ENCODE measurements around the gene HSF4.

HSF4 gene

DNA sequence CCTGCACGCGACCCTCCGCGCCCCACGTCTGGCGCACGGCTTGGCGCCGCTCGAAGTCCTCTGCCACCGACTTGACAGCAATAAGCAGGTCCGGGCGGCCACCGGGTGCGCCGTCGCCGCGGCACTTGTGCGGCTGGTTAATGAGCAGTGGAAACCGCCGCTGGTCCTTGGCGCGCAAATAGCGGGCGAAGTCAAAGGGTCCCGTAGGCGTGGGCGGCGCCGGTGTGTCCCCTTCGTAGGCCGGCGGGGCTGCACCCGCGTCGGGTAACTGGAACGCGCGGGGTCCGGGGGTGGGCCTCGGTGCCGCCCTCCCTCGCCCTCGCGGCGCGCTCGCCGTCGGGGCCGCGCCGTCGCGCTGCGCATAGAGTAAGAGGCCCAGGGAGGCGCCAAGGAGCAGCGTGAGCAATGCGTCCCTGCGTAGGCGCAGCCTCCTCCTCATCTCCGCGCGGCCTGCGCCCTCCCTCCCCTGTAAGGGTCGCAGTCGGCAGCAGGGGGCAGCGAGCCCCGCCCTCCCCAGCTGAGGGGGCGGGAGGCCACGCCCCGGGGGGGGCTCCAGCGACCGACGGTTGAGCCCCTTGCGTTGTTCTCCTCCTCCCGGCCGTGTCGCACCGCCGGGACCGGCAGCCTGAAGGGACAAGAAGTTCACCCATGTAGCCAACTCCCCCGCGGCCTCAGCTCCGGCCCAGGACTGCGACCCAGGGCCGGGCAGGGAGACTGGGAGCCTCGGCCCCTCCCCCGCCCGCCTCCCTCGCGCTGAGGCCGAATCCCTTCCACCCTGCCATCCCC is 14.3 kb upstream of the HSF4 start:
- peak overlapping the region; percentile 54 for H3K4me3 ChIP-seq (ENCODE audit: low read depth, low read length)

DNA sequence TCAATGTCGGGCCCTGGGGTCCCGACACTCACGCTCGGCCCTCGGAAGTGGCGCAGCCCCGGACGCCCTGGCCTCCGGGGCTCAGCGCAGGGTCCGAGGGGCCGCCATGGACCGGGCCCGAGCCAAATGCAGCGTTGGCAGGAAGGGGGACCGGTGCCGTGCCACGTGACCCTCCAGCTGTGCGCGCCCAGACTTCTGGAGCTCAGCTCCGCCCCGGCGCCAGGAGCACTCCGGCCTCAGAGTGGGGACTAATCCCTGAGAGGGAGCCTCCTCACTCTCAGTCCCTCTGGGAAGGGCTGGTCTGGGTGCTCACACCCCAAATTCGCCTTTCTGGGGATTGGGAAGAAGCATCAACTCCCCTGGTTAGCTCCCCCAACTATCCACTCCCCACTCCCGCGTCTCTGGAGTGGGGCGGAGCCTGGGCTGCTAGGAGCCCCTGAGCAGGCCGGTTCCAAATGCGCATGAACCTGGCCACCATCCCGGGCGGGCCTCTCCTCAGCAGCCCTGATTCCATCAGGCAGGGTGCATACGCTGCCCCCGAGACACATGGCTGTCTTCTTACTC is 13.6 kb upstream of the HSF4 start, which contains the start of gene B3GNT9:
TSS of gene B3GNT9 (minus strand) at position 166 of the 564 bp plus-strand sequence. CDS start 513 bp downstream, outside the sequence.
- H3K4me3 ChIP-seq (ENCODE audit: low read depth, low read length) = peak within 1 kb of the TSS; percentile 54

DNA sequence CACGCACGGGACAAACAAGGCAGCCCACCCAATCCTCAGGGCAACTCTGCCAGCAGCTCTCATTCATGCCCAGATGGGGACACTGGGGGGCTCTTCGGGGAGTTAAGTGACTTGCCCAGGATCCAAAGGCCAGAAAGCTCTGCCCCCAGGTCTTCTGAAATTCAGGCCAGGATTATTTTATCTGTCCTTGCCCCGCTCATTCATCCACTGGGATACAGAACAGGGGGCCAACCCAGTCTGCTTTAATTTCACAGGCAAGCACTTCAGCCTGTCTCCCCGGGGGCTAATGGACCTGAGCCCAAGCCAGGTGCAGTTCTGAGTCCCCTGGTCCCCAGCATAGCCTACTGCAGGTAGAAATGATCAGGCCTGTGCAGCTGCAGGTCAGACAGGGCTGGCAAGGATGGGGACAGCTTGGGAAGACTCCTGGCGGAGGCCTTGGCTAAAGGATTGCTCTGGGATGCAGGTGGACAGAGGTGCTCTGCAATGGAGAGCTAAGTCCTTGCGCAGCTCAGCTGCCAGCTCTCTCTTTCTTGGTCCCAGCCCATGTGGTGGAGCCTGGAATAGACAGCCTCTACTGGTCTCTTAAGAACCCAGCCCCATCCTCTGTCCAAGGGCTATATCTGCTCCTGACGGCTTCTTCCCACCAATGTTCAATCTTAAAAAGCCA is 13.0 kb upstream of the HSF4 start:
- H3K4me3 ChIP-seq (ENCODE audit: low read depth, low read length) = no peak overlapping the region

DNA sequence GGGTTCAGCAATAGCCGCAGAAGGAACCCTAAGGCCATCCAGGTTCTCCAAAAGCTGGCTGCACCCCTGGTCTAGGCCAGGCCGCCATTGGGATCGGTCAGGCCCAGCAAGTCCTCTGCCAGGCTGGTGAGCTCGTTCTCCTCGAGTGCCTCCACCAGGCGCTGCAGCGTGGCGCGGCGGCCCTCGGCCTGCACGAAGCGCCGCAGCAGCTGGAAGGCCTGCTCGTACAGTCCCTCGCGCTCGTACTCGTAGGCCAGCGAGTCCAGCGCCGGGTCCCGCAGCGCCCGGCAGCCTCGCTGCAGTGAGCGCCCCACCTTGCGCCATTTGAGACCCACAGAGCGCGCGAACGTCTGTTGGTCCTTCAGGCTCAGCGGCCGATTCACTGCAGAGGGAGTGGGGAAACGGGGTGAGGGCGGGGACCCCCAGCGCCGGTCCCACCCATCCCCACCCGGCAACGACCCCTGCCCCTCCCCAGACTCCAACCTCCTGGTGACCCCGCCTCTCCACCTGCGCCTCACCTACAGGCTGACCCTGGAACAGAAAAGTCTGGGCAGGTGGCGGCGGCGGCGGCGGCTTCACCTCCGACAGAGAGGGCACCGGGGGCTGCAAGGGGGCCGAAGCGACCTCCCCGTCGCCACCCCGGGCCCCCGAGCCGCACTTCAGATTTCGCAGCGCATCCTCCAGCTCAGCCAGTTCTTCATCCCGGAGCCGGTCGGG is 9.8 kb upstream of the HSF4 start:
- H3K4me3 ChIP-seq (ENCODE audit: low read depth, low read length) = no peak overlapping the region

DNA sequence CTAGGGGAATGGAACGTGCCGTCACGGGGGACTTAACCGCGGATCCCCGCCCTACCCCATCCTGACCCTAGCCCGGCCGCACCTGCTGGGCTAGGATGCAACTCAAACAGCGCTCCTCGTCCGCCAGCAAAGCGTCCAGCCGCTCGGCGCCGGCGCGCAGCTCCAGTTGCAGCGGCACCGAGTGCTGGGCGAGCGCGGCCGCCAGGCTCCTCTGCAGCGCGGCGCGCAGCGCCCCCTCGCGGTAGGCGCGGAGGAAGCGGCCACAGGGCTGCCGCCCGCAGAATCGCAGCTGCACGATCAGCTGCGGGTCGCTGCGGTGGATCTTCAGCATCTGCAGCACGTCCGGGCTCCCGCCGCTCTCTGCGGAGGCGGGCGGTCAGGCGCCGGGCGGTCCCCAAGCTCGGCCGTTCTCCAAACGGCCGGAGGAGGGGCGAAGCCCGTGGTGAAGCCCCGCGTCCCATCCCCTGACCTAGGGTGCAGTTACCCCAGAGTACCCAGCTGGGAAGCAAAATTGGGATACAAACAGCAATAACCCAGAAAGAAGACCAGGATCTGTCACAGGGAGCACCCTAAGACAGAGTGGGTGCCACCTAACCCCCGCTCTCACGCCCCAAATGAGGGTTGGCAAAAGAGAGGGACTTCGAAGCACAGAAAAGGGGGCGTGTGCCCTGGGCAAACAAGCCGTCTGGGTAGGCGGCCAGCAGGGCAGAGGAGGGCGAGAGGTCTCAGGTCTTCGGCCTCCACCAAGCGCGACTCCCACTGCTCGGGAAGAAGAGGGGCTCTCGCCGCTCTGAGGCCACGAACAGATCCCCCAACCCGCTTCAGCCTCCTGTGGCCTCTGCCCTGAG is 9.0 kb upstream of the HSF4 start:
- no peak overlapping the region for H3K4me3 ChIP-seq (ENCODE audit: low read depth, low read length)

DNA sequence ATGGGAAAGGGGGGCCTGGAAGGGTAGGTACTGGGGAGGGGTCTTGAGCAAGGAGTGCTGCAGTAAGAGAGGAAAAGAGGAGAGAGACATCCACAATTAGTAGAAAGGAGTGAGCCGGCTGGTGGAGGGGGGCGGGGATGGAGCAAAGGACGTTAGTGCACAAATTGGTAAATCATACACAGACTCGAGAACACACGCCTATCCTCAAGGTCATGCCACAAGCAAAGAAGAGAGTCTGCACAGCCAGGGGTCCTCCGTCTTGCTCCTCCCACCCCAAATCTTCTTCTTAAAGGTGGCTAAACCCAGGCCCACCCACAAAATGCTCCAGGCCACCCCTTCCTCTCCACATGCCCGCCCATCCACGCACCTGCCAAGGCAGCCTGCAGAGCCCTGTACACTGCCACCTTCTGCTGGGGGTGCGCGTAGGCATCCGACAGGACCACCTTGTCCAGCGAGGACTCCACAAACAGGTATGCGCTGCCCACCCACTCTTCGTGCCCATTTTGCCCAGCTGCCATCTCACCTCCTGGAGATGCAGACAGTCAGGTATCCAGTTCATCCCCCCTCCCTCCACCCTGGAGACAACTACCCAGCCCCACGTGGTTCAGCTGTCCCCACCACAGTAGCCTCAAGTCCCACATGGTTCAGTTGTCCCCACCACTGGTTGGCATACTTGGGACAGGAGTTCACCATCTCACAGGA is 8.3 kb upstream of the HSF4 start:
- no peak overlapping the region for H3K4me3 ChIP-seq (ENCODE audit: low read depth, low read length)

DNA sequence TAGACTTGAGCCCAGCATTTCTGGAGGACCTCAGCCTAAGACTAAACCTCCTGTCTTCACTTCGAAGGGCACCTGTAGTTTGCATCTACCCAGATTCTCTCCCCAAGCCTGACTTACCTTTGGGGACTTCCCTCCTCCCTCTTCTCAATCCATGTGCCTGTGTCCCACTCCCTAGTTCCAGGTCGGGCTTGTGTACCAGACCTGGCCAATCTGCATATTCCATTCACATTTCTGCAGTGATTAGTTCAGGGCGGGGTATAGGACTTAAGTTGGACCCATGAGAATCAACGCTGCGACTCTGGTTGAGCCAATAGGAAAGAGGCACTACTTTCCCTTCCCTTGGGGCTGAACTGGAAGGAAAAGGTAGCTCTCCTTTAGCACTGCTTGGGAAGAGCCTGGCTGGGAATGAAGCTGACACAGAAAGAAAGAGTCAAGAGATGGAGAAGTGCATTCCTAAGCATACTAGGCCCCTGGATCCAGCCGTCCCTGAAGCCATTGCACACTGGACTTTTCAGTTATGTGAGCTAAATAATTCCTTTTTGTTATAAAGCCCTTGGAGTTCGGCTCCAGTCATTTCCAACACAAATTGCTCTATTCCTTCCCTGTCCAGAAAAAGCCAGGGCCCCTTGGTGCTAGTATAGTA is 7.3 kb upstream of the HSF4 start:
- H3K4me3 ChIP-seq (ENCODE audit: low read depth, low read length) = no peak overlapping the region

DNA sequence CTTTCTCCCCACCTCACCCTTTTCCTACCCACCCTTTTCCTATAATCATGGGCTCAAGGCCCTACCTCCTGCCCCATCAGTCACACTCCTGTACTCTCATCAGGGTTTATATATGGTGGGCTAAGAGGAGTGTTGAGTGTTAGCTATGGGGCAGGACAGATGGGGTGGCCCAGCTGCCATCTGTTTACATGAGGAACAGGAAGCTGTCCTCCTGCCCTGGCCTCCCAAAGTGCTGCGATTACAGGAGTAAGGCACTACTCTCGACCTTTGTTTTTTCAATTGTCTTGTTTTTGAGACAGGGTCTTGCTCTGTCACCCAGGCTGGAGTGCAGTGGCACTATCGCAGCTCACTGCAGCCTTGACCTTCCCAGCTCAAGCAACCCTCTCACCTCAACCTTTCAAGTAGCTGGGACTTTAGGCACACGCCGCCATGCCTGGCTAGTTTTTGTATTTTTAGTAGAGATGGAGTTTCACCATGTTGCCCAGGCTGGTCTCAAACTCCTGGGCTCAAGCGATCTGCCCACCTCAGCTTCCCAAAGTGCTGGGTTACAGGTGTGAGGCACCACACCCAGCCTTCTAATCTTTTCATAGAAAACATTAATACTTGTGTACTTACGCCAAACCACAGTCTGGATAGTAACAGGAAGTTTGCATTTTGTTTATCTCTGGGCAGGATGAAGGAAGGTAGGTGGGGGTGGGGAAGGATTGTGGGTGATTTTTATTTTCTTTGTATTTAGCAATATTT is 6.5 kb upstream of the HSF4 start:
- H3K4me3 ChIP-seq (ENCODE audit: low read depth, low read length) = no peak overlapping the region

DNA sequence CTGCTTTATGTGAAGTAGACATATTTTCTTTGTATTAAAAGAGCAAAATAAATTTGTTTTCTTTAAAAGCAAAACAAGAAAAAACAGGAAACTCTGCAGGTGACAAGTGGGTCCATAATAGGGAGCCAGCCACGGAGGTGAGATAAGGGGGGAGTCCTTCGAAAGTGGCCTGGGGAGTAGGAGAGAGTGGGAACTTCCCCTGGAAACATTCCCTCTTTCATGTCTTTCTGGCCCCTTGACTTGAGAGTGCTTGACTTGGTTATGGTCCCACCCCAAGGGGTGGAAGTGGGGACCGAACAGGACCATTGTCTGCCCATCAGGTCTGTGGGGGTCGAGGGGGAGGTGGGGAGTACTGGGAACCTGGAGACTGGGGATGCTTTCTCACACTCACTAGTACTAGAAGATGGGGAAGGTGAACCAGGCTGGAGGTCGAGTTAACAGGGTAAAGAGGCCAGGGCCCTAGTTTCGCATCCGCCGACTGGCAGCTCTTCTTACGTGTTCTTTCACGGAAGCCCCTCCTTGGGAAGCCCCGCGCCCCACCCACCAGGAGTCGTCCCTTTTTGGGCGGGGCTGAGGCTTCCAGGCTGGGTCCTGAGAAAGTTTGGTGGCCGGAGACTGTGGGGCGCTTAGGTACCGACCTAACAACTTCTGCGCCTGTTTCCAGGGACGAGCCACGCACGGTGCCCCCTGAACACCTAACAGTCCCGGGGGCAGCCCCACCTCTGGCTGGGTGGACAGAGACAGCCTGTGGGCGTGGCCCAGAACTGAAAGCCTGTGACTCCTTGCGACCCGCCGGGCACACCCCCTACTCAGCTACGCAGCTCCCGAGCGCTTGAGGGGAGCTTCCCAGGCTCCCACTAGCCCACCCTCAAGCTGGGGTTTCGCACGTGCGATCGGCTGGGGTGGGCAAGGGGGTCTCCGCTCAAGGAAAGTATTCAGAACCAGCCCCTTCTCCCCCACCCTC is 5.6 kb upstream of the HSF4 start:
- H3K4me3 ChIP-seq (ENCODE audit: low read depth, low read length) = peak overlapping the region; percentile 36

DNA sequence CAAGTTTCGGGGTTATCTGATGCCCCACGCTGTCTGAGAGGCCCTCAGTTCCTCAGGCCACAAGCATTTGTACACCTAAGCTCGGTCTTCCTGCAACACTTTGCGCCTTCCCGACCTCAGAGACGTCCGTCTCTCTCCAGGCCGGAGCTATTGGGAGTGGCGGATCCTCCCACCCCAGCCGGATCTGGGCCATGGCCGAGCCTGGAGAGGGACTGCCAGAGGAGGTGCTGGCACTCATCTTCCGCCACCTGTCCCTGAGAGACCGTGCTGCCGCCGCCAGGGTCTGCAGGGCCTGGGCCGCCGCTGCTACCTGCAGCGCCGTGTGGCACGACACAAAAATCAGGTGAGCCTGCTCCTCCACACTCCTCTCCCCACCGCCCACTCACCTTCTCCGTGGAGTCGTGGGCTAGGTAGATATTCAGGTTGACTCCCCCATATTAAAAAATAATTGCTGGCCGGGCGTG is 2.9 kb upstream of the HSF4 start:
- H3K4me3 ChIP-seq (ENCODE audit: low read depth, low read length) = no peak overlapping the region

DNA sequence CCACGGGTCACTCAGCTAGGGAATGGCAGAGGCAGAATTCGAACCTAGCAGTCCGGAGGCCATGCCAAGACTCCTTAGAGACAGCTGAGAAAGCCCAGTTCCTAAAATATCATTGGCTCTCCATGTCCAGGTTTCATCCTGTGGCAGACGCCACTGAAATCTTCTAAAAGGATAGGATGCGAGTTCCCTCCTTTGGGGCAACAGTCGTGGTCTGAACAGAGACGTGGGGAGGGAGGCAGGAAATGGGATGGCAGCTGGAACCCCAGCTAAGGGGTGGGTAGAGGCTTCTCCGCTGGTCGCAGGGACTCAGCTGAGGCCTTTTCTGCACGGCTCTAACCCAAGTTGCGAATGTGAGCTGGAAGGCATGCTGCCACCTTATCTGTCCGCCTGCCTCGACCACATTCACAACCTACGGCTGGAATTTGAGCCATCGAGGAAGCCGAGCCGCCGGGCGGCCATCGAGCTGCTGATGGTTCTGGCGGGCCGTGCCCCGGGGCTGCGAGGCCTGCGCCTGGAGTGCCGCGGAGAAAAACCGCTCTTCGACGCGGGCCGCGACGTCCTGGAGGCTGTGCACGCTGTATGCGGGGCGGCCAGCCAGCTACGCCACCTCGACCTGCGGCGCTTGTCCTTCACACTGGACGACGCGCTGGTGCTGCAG is 1.9 kb upstream of the HSF4 start:
- no peak overlapping the region for H3K4me3 ChIP-seq (ENCODE audit: low read depth, low read length)

DNA sequence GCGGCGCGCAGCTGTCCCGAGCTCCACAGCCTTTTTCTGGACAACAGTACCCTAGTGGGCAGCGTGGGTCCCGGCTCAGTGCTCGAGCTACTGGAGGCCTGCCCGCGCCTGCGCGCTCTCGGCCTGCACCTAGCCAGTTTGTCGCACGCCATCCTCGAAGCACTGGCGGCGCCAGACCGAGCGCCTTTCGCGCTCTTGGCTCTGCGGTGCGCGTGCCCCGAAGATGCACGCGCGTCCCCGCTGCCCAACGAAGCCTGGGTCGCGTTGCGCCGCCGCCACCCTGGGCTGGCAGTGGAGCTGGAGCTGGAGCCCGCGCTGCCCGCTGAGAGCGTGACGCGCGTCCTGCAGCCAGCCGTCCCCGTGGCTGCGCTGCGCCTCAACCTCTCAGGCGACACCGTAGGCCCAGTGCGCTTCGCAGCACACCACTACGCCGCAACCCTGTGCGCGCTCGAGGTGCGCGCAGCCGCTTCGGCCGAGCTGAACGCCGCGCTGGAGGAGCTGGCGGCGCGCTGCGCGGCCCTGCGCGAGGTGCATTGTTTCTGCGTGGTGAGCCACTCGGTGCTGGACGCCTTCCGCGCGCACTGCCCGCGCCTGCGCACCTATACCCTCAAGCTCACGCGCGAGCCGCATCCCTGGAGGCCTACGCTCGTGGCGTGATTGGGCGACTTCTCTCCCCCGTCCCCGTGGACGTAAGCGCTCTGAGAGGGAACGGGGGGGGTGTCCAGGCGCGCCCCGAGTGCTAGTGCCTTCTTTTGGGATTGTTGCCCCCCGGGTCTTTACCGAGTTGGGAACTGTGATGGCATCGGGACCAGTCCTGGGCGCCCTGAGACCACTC is 1.2 kb upstream of the HSF4 start:
- H3K4me3 ChIP-seq (ENCODE audit: low read depth, low read length) = no peak overlapping the region

DNA sequence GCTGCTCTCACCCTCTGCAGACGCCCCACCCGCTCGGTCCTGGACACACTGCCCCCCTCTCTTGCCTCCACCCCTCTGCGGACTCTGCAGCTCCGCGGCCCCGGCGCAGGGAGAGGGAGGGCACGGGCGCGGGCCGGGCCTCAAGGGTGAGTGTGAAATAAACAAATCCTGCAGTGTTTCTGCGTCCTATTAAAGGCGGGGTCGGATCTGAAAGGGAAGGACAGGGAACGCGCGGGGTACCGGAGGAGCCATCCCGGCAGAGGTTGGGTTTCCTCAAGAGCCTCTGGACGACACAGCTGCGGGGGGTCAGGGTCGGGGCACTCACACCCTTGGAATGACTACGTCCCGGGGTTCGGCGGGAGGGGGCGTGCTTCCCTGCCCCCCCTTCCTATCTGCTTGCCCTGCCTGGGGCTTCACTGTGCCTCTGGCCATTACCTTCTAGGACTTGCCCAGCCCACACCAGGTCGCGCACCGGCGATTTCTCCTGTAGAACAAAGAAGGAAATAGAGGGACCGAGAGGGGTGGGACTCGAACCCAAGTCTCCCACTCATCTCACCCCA is 466 bp upstream of the HSF4 start:
- no peak overlapping the region for H3K4me3 ChIP-seq (ENCODE audit: low read depth, low read length)

DNA sequence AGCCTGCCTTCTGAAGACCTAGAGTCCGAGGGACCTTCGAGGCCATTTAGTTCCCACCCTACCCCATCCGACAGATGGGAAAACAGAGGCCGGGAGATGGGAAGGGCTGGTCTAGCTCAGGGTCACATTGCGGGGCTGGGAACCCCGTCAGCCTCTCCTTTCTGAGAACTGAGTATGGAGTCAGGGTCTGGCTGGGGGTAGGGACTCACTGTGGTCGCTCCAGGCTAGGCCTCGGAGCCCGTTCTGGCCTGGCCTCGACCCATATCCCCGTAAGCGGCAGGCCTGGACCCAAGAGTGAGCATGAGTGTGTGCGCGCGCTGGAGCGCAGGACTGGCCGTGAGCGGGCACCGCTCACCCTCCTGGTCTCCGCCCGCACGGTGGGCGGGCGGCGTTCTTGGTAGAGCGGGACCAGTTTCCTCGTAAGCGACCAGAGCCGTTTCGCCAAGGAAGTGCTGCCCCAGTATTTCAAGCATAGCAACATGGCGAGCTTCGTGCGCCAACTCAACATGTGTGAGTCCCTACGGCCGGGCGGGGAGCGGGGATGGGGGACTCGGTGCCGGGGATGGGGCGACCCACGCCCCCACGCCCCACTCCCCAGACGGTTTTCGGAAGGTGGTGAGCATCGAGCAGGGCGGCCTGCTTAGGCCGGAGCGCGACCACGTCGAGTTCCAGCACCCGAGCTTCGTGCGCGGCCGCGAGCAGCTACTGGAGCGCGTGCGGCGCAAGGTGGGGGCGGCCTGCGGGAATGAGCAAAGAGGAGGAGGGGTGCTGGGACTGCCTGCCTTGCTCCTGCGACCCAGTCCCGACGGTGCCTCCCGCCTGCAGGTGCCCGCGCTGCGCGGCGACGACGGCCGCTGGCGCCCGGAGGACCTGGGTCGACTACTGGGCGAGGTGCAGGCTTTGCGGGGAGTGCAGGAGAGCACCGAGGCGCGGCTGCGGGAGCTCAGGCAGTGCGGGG is 855 bp downstream of the HSF4 start:
- no peak overlapping the region for H3K4me3 ChIP-seq (ENCODE audit: low read depth, low read length)

DNA sequence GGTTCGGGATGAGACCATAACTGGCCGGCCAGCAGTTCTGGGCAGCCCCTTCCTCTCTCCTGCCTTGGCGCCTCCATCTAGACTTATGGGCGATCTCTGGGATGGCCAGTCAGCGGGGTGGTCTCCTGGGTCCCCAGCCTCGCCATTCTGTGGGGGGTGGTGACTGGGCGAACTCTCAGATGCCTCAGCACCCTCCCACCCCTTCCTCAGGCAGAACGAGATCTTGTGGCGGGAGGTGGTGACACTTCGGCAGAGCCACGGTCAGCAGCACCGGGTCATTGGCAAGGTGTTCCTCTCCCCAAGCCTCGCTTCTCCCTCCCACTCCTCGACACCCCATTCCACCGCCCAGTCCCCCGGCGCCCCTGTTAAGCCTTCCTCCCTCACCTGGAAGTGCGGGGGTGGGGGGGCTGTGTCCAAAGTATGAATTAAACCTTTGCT is 1.6 kb downstream of the HSF4 start:
- H3K4me3 ChIP-seq (ENCODE audit: low read depth, low read length) = no peak overlapping the region

Data from iPS-11a (cell line).